Ishikawa (cell line): ENCODE data around the gene ARHGEF4.

Source experiments
- CEBPB ChIP-seq: IDR thresholded peaks from 2 replicates; pipeline ENCODE4 v1.6.1; 2012
- CREB1 ChIP-seq: IDR thresholded peaks from 2 replicates; pipeline ENCODE4 v1.6.1; 2012; ENCODE audit warnings: low read depth
- EGR1 ChIP-seq: IDR thresholded peaks from 2 replicates; pipeline ENCODE4 v1.6.1; 2012
- EP300 ChIP-seq: IDR thresholded peaks from 2 replicates; pipeline ENCODE4 v1.6.1; 2012; ENCODE audit warnings: borderline replicate concordance
- FOXM1 ChIP-seq: IDR thresholded peaks from 2 replicates; pipeline ENCODE4 v1.6.1; 2012; ENCODE audit warnings: low read depth, borderline replicate concordance
- NFIC ChIP-seq: IDR thresholded peaks from 2 replicates; pipeline ENCODE4 v1.6.1; 2012
- RAD21 ChIP-seq: IDR thresholded peaks from 2 replicates; pipeline ENCODE4 v1.6.1; 2012; ENCODE audit warnings: low read depth
- REST ChIP-seq: IDR thresholded peaks from 2 replicates; pipeline ENCODE4 v1.6.1; 2012; ENCODE audit warnings: low read depth, mild to moderate bottlenecking
- TAF1 ChIP-seq: IDR thresholded peaks from 2 replicates; pipeline ENCODE4 v1.6.1; 2012; ENCODE audit warnings: low read depth, mild to moderate bottlenecking
- TCF12 ChIP-seq: IDR thresholded peaks from 2 replicates; pipeline ENCODE4 v1.6.1; 2012; ENCODE audit warnings: low read depth
- TEAD4 ChIP-seq: IDR thresholded peaks from 2 replicates; pipeline ENCODE4 v1.6.1; 2012
- YY1 ChIP-seq: IDR thresholded peaks from 2 replicates; pipeline ENCODE4 v1.6.1; 2012; ENCODE audit warnings: low read depth
- ZBTB7A ChIP-seq: IDR thresholded peaks from 2 replicates; pipeline ENCODE4 v1.6.1; 2012; ENCODE audit warnings: low read depth
- TF ChIP-seq, protein P1 (sequence below): IDR thresholded peaks from 2 replicates; pipeline ENCODE4 v1.6.1; 2012
- TF ChIP-seq, protein P2 (sequence below): IDR thresholded peaks from 2 replicates; pipeline ENCODE4 v1.6.1; 2012

Gene ARHGEF4

GRCh38 chr2:131056204-131056931 lies 219.7 kb downstream of the ARHGEF4 start:
- TF ChIP-seq REST (no peak), EGR1 (no peak), CEBPB (no peak), CREB1 (no peak), YY1 (no peak), NFIC (no peak), TAF1 (no peak), TCF12 (no peak), RAD21 (no peak), ZBTB7A (no peak), TEAD4 (no peak), EP300 (no peak), FOXM1 (no peak)
- TF ChIP-seq, protein P1, sequence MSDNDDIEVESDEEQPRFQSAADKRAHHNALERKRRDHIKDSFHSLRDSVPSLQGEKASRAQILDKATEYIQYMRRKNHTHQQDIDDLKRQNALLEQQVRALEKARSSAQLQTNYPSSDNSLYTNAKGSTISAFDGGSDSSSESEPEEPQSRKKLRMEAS, result no peak
- TF ChIP-seq, protein P2, sequence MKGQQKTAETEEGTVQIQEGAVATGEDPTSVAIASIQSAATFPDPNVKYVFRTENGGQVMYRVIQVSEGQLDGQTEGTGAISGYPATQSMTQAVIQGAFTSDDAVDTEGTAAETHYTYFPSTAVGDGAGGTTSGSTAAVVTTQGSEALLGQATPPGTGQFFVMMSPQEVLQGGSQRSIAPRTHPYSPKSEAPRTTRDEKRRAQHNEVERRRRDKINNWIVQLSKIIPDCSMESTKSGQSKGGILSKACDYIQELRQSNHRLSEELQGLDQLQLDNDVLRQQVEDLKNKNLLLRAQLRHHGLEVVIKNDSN, result no peak

- TF ChIP-seq FOXM1 (no peak), YY1 (no peak), RAD21 (no peak), TEAD4 (no peak), TCF12 (no peak), CREB1 (no peak), EP300 (no peak), ZBTB7A (no peak), EGR1 (no peak), TAF1 (no peak), REST (no peak), CEBPB (no peak), NFIC (no peak)
- TF ChIP-seq, protein P1, result no peak
- TF ChIP-seq, protein P2, result no peak
Measured at GRCh38 chr2:131056932-131057287, 220.2 kb downstream of the ARHGEF4 start.

- TF ChIP-seq RAD21 (no peak), TEAD4 (no peak), CEBPB (no peak), TAF1 (no peak), YY1 (no peak), NFIC (no peak), TCF12 (no peak), CREB1 (no peak), EGR1 (no peak), EP300 (no peak)
- TF ChIP-seq, protein P2, result no peak
Measured at GRCh38 chr2:131058214-131058843, 221.6 kb downstream of the ARHGEF4 start.

GRCh38 chr2:131058920-131059319 lies 222.2 kb downstream of the ARHGEF4 start:
- TF ChIP-seq TCF12 (no peak), FOXM1 (no peak)
